Measurements from ENCODE around the gene TTYH3. TPM values are rescaled to one million over a fixed set of nuclear protein-coding genes. Genes with fewer than 3 reads are reported as not detected.

Gene TTYH3
- total and polyA plus RNA-seq, 2 of the 13 experiments (the other 11 are each of a cell fraction or from before 2014, with no cell fraction given): 26.3 to 50.0 TPM

DNA sequence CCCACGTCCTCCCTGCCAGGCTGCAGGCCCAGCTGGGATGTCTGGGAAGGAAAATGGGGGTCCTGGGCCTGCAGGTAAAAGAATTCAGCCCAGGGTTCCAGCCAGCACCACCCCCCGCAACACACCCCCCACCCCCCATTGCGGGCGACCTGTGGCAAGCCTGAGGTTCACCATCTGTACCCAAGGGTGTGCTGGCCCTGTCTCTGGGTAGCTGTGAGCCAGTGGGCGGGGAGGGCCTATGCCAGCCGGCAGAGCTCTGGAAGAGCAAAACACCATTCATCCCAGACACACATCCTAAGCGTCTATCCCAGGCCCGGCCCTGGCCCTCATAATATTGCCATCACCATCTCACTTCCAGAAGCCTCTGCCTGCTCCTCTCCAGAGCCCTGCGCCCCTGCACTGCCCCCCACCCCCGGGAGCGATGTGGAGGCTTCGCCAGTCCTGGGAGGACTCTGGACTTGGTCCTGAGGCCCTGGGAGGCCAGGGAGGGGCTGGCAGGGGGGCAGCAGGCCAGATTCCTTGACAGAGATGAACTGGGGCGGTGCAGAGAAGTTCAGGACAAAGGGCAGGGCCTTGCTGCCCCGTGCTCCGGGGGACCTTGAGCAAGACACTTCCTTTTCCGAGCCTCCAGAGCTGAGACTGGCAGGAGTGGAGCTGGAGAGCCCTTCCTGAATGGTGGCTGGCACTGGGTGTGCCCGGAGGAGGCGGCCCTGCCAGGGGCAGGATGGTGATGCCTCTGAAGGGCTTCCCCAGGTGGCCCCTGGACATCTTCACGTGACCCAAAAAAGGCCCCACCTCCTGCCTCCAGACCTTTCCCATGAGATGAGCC is 8.7 kb upstream of the TTYH3 start (continued):
- TF ChIP-seq, protein P1, sequence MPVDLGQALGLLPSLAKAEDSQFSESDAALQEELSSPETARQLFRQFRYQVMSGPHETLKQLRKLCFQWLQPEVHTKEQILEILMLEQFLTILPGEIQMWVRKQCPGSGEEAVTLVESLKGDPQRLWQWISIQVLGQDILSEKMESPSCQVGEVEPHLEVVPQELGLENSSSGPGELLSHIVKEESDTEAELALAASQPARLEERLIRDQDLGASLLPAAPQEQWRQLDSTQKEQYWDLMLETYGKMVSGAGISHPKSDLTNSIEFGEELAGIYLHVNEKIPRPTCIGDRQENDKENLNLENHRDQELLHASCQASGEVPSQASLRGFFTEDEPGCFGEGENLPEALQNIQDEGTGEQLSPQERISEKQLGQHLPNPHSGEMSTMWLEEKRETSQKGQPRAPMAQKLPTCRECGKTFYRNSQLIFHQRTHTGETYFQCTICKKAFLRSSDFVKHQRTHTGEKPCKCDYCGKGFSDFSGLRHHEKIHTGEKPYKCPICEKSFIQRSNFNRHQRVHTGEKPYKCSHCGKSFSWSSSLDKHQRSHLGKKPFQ (CRISPR knock-in tag; IDR thresholded peaks at IDR 0.05; ENCODE audit: insufficient replicate concordance): no peak
- no peak for TF ChIP-seq TRIM24 (CRISPR knock-in tag; IDR thresholded peaks at IDR 0.05)
- TF ChIP-seq ZNF431 (CRISPR knock-in tag; IDR thresholded peaks at IDR 0.05; ENCODE audit: borderline replicate concordance, low read depth): peak; percentile 73; the same call in 1 of the 2 replicates
- no peak for TF ChIP-seq MYNN (CRISPR knock-in tag; IDR thresholded peaks at IDR 0.05; ENCODE audit: low read depth)
- no peak for TF ChIP-seq ZNF383 (CRISPR knock-in tag; IDR thresholded peaks at IDR 0.05; ENCODE audit: borderline replicate concordance)
- TF ChIP-seq ZFP1 (CRISPR knock-in tag; IDR thresholded peaks at IDR 0.05): no peak
- TF ChIP-seq, protein P2, sequence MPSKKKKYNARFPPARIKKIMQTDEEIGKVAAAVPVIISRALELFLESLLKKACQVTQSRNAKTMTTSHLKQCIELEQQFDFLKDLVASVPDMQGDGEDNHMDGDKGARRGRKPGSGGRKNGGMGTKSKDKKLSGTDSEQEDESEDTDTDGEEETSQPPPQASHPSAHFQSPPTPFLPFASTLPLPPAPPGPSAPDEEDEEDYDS (CRISPR knock-in tag; IDR thresholded peaks at IDR 0.05): peak; percentile 70; the same call in 1 of the 2 replicates
- TF ChIP-seq, protein P3, sequence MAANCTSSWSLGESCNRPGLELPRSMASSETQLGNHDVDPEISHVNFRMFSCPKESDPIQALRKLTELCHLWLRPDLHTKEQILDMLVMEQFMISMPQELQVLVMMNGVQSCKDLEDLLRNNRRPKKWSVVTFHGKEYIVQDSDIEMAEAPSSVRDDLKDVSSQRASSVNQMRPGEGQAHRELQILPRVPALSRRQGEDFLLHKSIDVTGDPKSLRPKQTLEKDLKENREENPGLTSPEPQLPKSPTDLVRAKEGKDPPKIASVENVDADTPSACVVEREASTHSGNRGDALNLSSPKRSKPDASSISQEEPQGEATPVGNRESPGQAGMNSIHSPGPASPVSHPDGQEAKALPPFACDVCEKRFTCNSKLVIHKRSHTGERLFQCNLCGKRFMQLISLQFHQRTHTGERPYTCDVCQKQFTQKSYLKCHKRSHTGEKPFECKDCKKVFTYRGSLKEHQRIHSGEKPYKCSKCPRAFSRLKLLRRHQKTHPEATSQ (CRISPR knock-in tag; IDR thresholded peaks at IDR 0.05; ENCODE audit: borderline replicate concordance): no peak
- no peak for TF ChIP-seq XBP1 (CRISPR knock-in tag; IDR thresholded peaks at IDR 0.05)
- TF ChIP-seq, protein P4, sequence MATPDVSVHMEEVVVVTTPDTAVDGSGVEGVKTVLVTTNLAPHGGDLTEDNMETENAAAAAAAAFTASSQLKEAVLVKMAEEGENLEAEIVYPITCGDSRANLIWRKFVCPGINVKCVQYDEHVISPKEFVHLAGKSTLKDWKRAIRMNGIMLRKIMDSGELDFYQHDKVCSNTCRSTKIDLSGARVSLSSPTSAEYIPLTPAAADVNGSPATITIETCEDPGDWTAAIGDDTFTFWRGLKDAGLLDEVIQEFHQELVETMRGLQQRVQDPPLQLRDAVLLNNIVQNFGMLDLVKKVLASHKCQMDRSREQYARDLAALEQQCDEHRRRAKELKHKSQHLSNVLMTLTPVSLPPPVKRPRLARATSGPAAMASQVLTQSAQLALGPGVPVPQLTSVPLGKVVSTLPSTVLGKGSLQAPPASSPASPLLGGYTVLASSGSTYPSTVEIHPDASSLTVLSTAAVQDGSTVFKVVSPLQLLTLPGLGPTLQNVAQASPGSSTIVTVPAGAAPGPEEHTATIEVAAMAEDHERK (CRISPR knock-in tag; IDR thresholded peaks at IDR 0.05; ENCODE audit: low read depth): no peak
- peak; percentile 53; the same call in 1 of the 2 replicates for TF ChIP-seq ZNF296 (CRISPR knock-in tag; conservative IDR thresholded peaks at IDR 0.05)
- TF ChIP-seq ZNF629 (CRISPR knock-in tag; conservative IDR thresholded peaks at IDR 0.05): peak; percentile 48
- no peak for TF ChIP-seq GTF2F1 (IDR thresholded peaks at IDR 0.05; ENCODE audit: low read length)
- TF ChIP-seq, protein P5, sequence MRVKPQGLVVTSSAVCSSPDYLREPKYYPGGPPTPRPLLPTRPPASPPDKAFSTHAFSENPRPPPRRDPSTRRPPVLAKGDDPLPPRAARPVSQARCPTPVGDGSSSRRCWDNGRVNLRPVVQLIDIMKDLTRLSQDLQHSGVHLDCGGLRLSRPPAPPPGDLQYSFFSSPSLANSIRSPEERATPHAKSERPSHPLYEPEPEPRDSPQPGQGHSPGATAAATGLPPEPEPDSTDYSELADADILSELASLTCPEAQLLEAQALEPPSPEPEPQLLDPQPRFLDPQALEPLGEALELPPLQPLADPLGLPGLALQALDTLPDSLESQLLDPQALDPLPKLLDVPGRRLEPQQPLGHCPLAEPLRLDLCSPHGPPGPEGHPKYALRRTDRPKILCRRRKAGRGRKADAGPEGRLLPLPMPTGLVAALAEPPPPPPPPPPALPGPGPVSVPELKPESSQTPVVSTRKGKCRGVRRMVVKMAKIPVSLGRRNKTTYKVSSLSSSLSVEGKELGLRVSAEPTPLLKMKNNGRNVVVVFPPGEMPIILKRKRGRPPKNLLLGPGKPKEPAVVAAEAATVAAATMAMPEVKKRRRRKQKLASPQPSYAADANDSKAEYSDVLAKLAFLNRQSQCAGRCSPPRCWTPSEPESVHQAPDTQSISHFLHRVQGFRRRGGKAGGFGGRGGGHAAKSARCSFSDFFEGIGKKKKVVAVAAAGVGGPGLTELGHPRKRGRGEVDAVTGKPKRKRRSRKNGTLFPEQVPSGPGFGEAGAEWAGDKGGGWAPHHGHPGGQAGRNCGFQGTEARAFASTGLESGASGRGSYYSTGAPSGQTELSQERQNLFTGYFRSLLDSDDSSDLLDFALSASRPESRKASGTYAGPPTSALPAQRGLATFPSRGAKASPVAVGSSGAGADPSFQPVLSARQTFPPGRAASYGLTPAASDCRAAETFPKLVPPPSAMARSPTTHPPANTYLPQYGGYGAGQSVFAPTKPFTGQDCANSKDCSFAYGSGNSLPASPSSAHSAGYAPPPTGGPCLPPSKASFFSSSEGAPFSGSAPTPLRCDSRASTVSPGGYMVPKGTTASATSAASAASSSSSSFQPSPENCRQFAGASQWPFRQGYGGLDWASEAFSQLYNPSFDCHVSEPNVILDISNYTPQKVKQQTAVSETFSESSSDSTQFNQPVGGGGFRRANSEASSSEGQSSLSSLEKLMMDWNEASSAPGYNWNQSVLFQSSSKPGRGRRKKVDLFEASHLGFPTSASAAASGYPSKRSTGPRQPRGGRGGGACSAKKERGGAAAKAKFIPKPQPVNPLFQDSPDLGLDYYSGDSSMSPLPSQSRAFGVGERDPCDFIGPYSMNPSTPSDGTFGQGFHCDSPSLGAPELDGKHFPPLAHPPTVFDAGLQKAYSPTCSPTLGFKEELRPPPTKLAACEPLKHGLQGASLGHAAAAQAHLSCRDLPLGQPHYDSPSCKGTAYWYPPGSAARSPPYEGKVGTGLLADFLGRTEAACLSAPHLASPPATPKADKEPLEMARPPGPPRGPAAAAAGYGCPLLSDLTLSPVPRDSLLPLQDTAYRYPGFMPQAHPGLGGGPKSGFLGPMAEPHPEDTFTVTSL (CRISPR knock-in tag; IDR thresholded peaks at IDR 0.05; ENCODE audit: borderline replicate concordance): peak; percentile 59; the same call in 1 of the 2 replicates
- no peak for TF ChIP-seq LCORL (IDR thresholded peaks at IDR 0.05)
- peak; percentile 96 for TF ChIP-seq LCORL (CRISPR knock-in tag; IDR thresholded peaks at IDR 0.05)

All from HepG2 (cell line).